Measurements from ENCODE around the gene GNAQ. TPM values are rescaled to one million over a fixed set of nuclear protein-coding genes. Genes with fewer than 3 reads are reported as not detected.

The GNAQ gene
- total and polyA plus RNA-seq, 2 of the 4 experiments (the other 2 are of a cell fraction) = 23.1 to 50.7 TPM

DNA sequence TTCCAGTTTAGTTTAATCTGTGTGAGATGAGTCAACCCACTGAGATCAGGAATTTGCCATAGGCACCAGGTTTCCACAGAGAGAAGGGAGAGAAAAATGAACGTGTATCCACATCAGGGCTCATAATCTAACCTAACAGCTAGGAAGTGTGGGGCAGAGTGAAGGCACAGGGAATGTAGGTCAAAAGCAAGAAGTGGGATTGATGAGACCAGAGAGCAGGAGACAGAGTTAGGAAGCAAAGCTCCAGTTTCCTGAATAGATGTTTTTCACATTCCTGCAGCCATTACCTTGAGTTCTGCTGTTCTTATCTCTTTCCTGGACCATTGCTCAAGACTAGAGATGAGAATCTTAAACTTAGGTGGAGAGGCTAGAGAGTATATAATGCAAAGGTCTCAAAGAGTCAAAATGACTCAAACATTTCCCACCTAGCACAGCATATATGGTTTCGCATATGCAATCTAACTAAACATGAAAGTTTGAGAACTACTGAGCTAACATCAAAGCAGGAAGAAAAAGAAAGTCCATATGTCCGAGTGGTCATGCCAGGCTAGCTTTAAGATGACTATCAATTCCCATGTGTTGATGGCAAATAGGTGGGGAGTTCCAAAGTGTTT lies 41.1 kb upstream of the GNAQ start:
- H2BK15ac ChIP-seq (ENCODE audit: low read depth, low read length) = no peak overlapping the region
- intact Hi-C loops (cut with micrococcal nuclease) = no loop called here
- H2AFZ ChIP-seq (replicated peaks; ENCODE audit: low read length, poor library complexity) = no peak overlapping the region
- H2AK9ac ChIP-seq (replicated peaks; ENCODE audit: low read depth, low read length, poor library complexity) = no peak overlapping the region
- no peak overlapping the region for H2BK120ac ChIP-seq (ENCODE audit: low read depth, low read length)
- H2BK20ac ChIP-seq (ENCODE audit: low read depth, low read length) = no peak overlapping the region
- ATAC-seq (ENCODE audit: low read depth) (no peak), DNase-seq (no peak)
- no peak overlapping the region for H3K18ac ChIP-seq (ENCODE audit: low read depth, low read length)
- ChIA-PET CTCF (no interaction called here), POLR2A (ENCODE audit: unreplicated experiment) (no interaction called here)
- H3K4me3 ChIP-seq (ENCODE audit: insufficient read depth, low read depth, low read length) = no peak overlapping the region
- in situ Hi-C loops (cut with MboI; ENCODE audit: low sequenced_read_pairs) = no loop called here
- H3K9me3 ChIP-seq (ENCODE audit: control insufficient read depth, insufficient read depth, low read length) = no peaks in the 10 kb centered on the region
- no peak overlapping the region for H2BK5ac ChIP-seq (ENCODE audit: low read depth, low read length, poor library complexity, severe bottlenecking)
- no peak overlapping the region for H4K5ac ChIP-seq (ENCODE audit: low read depth, low read length)
- H3K27ac ChIP-seq (ENCODE audit: insufficient read depth, low read length) = no peak overlapping the region
- H3K4me1 ChIP-seq (ENCODE audit: control insufficient read depth, insufficient read depth, low read length) = no peaks in the 10 kb centered on the region
- H3K9ac ChIP-seq (ENCODE audit: low read depth, low read length) = no peak overlapping the region
- H4K91ac ChIP-seq (ENCODE audit: insufficient read depth, low read depth, low read length) = no peak overlapping the region
- H3K4ac ChIP-seq (ENCODE audit: low read depth, low read length) = no peak overlapping the region
- no peak overlapping the region for H3K4me2 ChIP-seq (ENCODE audit: low read depth, low read length)
- dilution Hi-C loops (cut with HindIII; ENCODE audit: low sequenced_read_pairs, unreplicated experiment) = no loop called here
- no peak overlapping the region for H3K23ac ChIP-seq (ENCODE audit: low read depth, low read length)
- H3K79me1 ChIP-seq (ENCODE audit: low read depth in 1 of 2, low read length in 2 of 2) = no peaks in the 10 kb centered on the region
- no peak overlapping the region for H2AK5ac ChIP-seq (ENCODE audit: low read depth, low read length)
- no peaks in the 10 kb centered on the region for H3K27me3 ChIP-seq (ENCODE audit: control insufficient read depth, insufficient read depth, low read length)
- H4K8ac ChIP-seq (ENCODE audit: low read depth in 2 of 2, low read length in 2 of 2) = no peak overlapping the region
- TF ChIP-seq BHLHE40 (IDR thresholded peaks at IDR 0.05; ENCODE audit: low read depth, low read length) = no peak
- no peak for TF ChIP-seq RCOR1 (IDR thresholded peaks at IDR 0.05; ENCODE audit: insufficient replicate concordance, low read length)
- TF ChIP-seq FOS (IDR thresholded peaks at IDR 0.05; ENCODE audit: low read depth, low read length) = no peak
- WGBS, 2 experiments (ENCODE audit: extremely low coverage in 2 of 2, insufficient read length in 1 of 2) = no CpG with 5 or more reads among the region's 3 CpGs
- no peak overlapping the region for H3K56ac ChIP-seq (ENCODE audit: extremely low read depth, insufficient read depth, low read length)
- BruUV-seq (replicated peaks) = no TSS peak
- no peaks in the 10 kb centered on the region for H3K36me3 ChIP-seq (ENCODE audit: control insufficient read depth, insufficient read depth, low read length)
- no peaks in the 10 kb centered on the region for H4K20me1 ChIP-seq (ENCODE audit: insufficient read depth, low read length)
- H3K14ac ChIP-seq (replicated peaks; ENCODE audit: low read depth, low read length) = no peak overlapping the region
- H3K9me1 ChIP-seq (ENCODE audit: insufficient read depth, low read length) = no peaks in the 10 kb centered on the region

Measured in IMR-90 (cell line).